ENCODE measurements around the gene TMED4. TPM values are rescaled to one million over a fixed set of nuclear protein-coding genes. Genes with fewer than 3 reads are reported as not detected.

Gene TMED4
- polyA plus RNA-seq, 1 of the 3 experiments (the other 2 are of a cell fraction) = 145 TPM

DNA sequence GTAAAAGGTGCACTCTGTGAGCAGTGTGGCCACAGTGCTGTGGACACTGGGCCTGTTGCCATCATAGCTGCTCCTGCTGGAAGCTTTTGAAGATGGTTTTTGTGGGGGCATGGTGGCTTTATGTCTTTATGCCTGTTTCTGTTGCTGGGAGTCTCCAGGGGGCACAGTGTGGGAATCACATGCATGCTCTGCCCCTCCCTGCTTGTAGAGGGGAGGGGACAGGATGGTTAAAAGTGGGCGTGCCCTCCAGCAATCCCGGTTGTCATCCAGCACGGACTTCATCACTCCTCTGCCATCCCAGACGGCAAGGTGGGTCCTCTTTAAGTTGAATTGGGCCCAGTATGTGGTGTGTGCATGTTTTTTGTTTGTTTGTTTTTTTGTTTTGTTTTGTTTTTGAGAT is 44.6 kb upstream of the TMED4 start:
- Histone ChIP-seq H3K36me3 (replicated peaks in 1 of 2; ENCODE audit: control insufficient read depth in 1 of 2, insufficient read depth in 2 of 2, low read length in 1 of 2) (peaks cover 12 to 17% of the 10 kb centered on the region in 2 experiments), H3K9ac (no peak overlapping the region), H2AFZ (ENCODE audit: low read depth) (no peak overlapping the region), H3K9me3 (no peaks in the 10 kb centered on the region), H3K4me1 (ENCODE audit: control insufficient read depth in 1 of 2, insufficient read depth in 2 of 2, low read depth in 1 of 2, low read length in 1 of 2) (peaks cover 0 to 3% of the 10 kb centered on the region in 2 experiments; a peak in 1 of 4 replicates), H3K79me2 (ENCODE audit: insufficient read depth) (peaks cover 33% of the 10 kb centered on the region), H3K4me3 (ENCODE audit: low read depth in 2 of 2, low read length in 1 of 2) (no peak overlapping the region), H3K27me3 (ENCODE audit: insufficient read depth) (no peaks in the 10 kb centered on the region), H3F3A (replicated peaks; ENCODE audit: insufficient read depth) (no peaks in the 10 kb centered on the region), H3K27ac (ENCODE audit: low read depth in 2 of 2, low read length in 1 of 2) (no peak overlapping the region), H3K4me2 (no peak overlapping the region), H4K20me1 (ENCODE audit: insufficient read depth) (0 out of 2 replicates have a peak, but pooled peaks cover 9% of the 10 kb centered on the region), H3K9me2 (no peaks in the 10 kb centered on the region)
- ChIA-PET POLR2A (no interaction called here), CTCF (no interaction called here)
- 87% methylated on average over 4 of the region's 4 CpGs for WGBS (ENCODE audit: low lambda C conversion rate)
- no peak for DNase-seq
- TF ChIP-seq SIN3A (IDR thresholded peaks at IDR 0.05; ENCODE audit: borderline replicate concordance, low read depth, low read length) = no peak
- TF ChIP-seq, protein P1, sequence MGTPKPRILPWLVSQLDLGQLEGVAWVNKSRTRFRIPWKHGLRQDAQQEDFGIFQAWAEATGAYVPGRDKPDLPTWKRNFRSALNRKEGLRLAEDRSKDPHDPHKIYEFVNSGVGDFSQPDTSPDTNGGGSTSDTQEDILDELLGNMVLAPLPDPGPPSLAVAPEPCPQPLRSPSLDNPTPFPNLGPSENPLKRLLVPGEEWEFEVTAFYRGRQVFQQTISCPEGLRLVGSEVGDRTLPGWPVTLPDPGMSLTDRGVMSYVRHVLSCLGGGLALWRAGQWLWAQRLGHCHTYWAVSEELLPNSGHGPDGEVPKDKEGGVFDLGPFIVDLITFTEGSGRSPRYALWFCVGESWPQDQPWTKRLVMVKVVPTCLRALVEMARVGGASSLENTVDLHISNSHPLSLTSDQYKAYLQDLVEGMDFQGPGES (IDR thresholded peaks at IDR 0.05; ENCODE audit: low read depth, low read length) = no peak
- TF ChIP-seq, protein P2, sequence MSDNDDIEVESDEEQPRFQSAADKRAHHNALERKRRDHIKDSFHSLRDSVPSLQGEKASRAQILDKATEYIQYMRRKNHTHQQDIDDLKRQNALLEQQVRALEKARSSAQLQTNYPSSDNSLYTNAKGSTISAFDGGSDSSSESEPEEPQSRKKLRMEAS (IDR thresholded peaks at IDR 0.05; ENCODE audit: low read depth) = no peak
- TF ChIP-seq TEAD4 (IDR thresholded peaks at IDR 0.05; ENCODE audit: borderline replicate concordance, insufficient read depth) = no peak
- no peak for TF ChIP-seq USF2 (IDR thresholded peaks at IDR 0.05; ENCODE audit: borderline replicate concordance, low read depth, low read length)
- TF ChIP-seq YY1 (IDR thresholded peaks at IDR 0.05; ENCODE audit: low read depth) = no peak
- no peak for TF ChIP-seq NFIC (IDR thresholded peaks at IDR 0.05; ENCODE audit: borderline replicate concordance)
- TF ChIP-seq ELF1 (IDR thresholded peaks at IDR 0.05) = no peak
- TF ChIP-seq FOXJ3 (CRISPR knock-in tag; IDR thresholded peaks at IDR 0.05) = no peak
- no peak for TF ChIP-seq MXI1 (IDR thresholded peaks at IDR 0.05; ENCODE audit: low read depth, low read length)
- TF ChIP-seq RCOR1 (IDR thresholded peaks at IDR 0.05; ENCODE audit: low read length) = no peak
- no peak for TF ChIP-seq NRF1 (IDR thresholded peaks at IDR 0.05; ENCODE audit: low read depth, low read length)
- no peak for TF ChIP-seq TCF12 (IDR thresholded peaks at IDR 0.05)
- TF ChIP-seq SMC3 (IDR thresholded peaks at IDR 0.05; ENCODE audit: low read depth, low read length) = no peak
- TF ChIP-seq RFX5 (IDR thresholded peaks at IDR 0.05; ENCODE audit: low read length) = no peak
- TF ChIP-seq REST (IDR thresholded peaks at IDR 0.05; ENCODE audit: low read depth, low read length) = no peak

All from SK-N-SH (cell line).